Measurements from ENCODE around the gene LINS1. TPM values are rescaled to one million over a fixed set of nuclear protein-coding genes. Genes with fewer than 3 reads are reported as not detected.
"Not testable (repeated sequence)": the region's sequence is repeated elsewhere in the genome, so short reads cannot be mapped to it uniquely, and the experiment has no call there.

Gene LINS1
- total RNA-seq, 1 experiment from 2014 or later: 17.2 TPM

GRCh38 chr15:100602823-100603393 lies 924 bp upstream of the LINS1 start:
- peak; percentile 53 for DNase-seq (ENCODE audit: low read depth)

GRCh38 chr15:100601617-100602063 lies 344 bp downstream of the LINS1 start:
- no peak for DNase-seq (ENCODE audit: low read depth)

- peak; percentile 9 for DNase-seq (ENCODE audit: low read depth)
Measured at GRCh38 chr15:100601163-100601562, 821 bp downstream of the LINS1 start.

GRCh38 chr15:100598655-100599054 lies 3.3 kb downstream of the LINS1 start:
- no peak for DNase-seq (ENCODE audit: low read depth)

- no peak for DNase-seq (ENCODE audit: low read depth)
Measured at GRCh38 chr15:100597862-100598261, 4.1 kb downstream of the LINS1 start.

GRCh38 chr15:100596792-100597191 lies 5.2 kb downstream of the LINS1 start:
- no peak for DNase-seq (ENCODE audit: low read depth)

- DNase-seq (ENCODE audit: low read depth): no peak
Measured at GRCh38 chr15:100595964-100596363, 6.0 kb downstream of the LINS1 start.

- DNase-seq (ENCODE audit: low read depth): no peak
Measured at GRCh38 chr15:100593431-100593830, 8.6 kb downstream of the LINS1 start.

GRCh38 chr15:100592898-100593297 lies 9.1 kb downstream of the LINS1 start:
- DNase-seq (ENCODE audit: low read depth): peak; percentile 88

GRCh38 chr15:100591835-100592234 lies 10.1 kb downstream of the LINS1 start:
- no peak for DNase-seq (ENCODE audit: low read depth)

- DNase-seq (ENCODE audit: low read depth): not testable (repeated sequence)
Measured at GRCh38 chr15:100591163-100591562, 10.8 kb downstream of the LINS1 start.

GRCh38 chr15:100588638-100589242 lies 13.2 kb downstream of the LINS1 start:
- DNase-seq (ENCODE audit: low read depth): peak; percentile 40

GRCh38 chr15:100580414-100580813 lies 21.6 kb downstream of the LINS1 start:
- no peak for DNase-seq (ENCODE audit: low read depth)

- no peak for DNase-seq (ENCODE audit: low read depth)
Measured at GRCh38 chr15:100573526-100573925, 28.5 kb downstream of the LINS1 start.

- DNase-seq (ENCODE audit: low read depth): no peak
Measured at GRCh38 chr15:100572362-100572983, 29.5 kb downstream of the LINS1 start.

- DNase-seq (ENCODE audit: low read depth): no peak
Measured at GRCh38 chr15:100571592-100572167, 30.3 kb downstream of the LINS1 start.

- DNase-seq (ENCODE audit: low read depth): no peak
Measured at GRCh38 chr15:100570735-100571313, 31.2 kb downstream of the LINS1 start.

GRCh38 chr15:100570275-100570674 lies 31.7 kb downstream of the LINS1 start:
- no peak for DNase-seq (ENCODE audit: low read depth)

- no peak for DNase-seq (ENCODE audit: low read depth)
Measured at GRCh38 chr15:100569391-100569790, 32.6 kb downstream of the LINS1 start.

GRCh38 chr15:100566850-100567628 lies 34.9 kb downstream of the LINS1 start:
- no peak for DNase-seq (ENCODE audit: low read depth)

- DNase-seq (ENCODE audit: low read depth): no peak
Measured at GRCh38 chr15:100565591-100565990, 36.4 kb downstream of the LINS1 start.

- DNase-seq (ENCODE audit: low read depth): no peak
Measured at GRCh38 chr15:100560323-100560722, 41.7 kb downstream of the LINS1 start.

All from M059J (cell line).